HepG2 (cell line): ENCODE results near the gene MRPS2. TPM values are rescaled to one million over a fixed set of nuclear protein-coding genes. Genes with fewer than 3 reads are reported as not detected.
A peak's percentile ranks its signal among the peaks of the same experiment; 100 is the strongest.

Source experiments
- ATAC-seq: fragments of 200-7000 bp; cut with Tn5 transposase; 3 replicates; pipeline ENCODE4 v1.9.1; 2020; ENCODE audit warnings: mild to moderate bottlenecking, moderate library complexity
- BruUV-seq: library from RNA; stranded (reverse); fragments of 400-500 nt; replicated peaks from 2 replicates; lab custom pipeline; 2021; lab: Mats Ljungman, UMichigan
- CTCF ChIA-PET: fragments of 300-600 bp; formaldehyde crosslinking; extraction: SDS; loops from one replicate; lab custom pipeline; 2021; ENCODE audit warnings: low total read pairs, inconsistent platforms, low intra/inter-chr PET ratio; lab: Yijun Ruan, JAX
- POLR2A ChIA-PET: fragments of 350-600 bp; sonication (Branson Sonifier 250); formaldehyde crosslinking; loops from one replicate; lab custom pipeline; 2020; ENCODE audit warnings: antibody characterized with exemption, inconsistent platforms; lab: Yijun Ruan, JAX
- DNase-seq: peaks from one replicate; pipeline ENCODE4 v3.0.0-alpha.2; 2015; ENCODE audit warnings: low spot score
- FAIRE-seq: peaks from 3 replicates; lab custom pipeline; 2011; peaks lifted over from hg19 to GRCh38; lab: Jason Lieb, UNC
- H2AFZ ChIP-seq: one replicate; pipeline ENCODE4 v1.6.1; 2011; ENCODE audit warnings: low read length, inconsistent platforms
- H3K27ac ChIP-seq: fragments of 300-600 bp; 3 replicates; pipeline ENCODE4 v1.8.0; 2011; ENCODE audit warnings: mixed run types, mild to moderate bottlenecking, mixed read lengths, low read length, inconsistent platforms; ENCODE audit not compliant: insufficient read depth; ENCODE audit errors: extremely low read length
- H3K27me3 ChIP-seq, 2 experiments: fragments of 200-600 bp in 1 of 2; 2 replicates in 1 of 2; 3 replicates in 1 of 2; pipeline versions ENCODE4 v1.6.0 to v1.8.0; 2011; ENCODE audit warnings: low read length in 2 of 2, mild to moderate bottlenecking in 2 of 2, moderate library complexity in 2 of 2, inconsistent platforms in 1 of 2; ENCODE audit not compliant: insufficient read depth in 2 of 2, control insufficient read depth in 1 of 2
- H3K36me3 ChIP-seq, 2 experiments: fragments of 200-600 bp in 1 of 2; replicated peaks in 1 of 2; 2 replicates in 1 of 2; 3 replicates in 1 of 2; pipeline versions ENCODE4 v1.5.1 to v1.8.0; 2011; ENCODE audit warnings: low read length in 2 of 2, inconsistent platforms in 1 of 2; ENCODE audit not compliant: insufficient read depth in 2 of 2, control insufficient read depth in 1 of 2
- H3K4me1 ChIP-seq: 2 replicates; pipeline ENCODE4 v1.5.1; 2012; ENCODE audit warnings: low read length, inconsistent platforms; ENCODE audit not compliant: insufficient read depth
- H3K4me2 ChIP-seq: 2 replicates; pipeline ENCODE4 v1.6.0; 2011; ENCODE audit warnings: low read depth, low read length, inconsistent platforms
- H3K4me3 ChIP-seq, 3 experiments: fragments of 200-600 bp in 1 of 3; sonication (generic), shearing (Covaris generic) in 1 of 3; replicated peaks in 1 of 3; 2 replicates each; pipeline ENCODE4 v1.5.1; 2011 to 2016; ENCODE audit warnings: low read length in 3 of 3, inconsistent platforms in 2 of 3, low read depth in 2 of 3, mild to moderate bottlenecking in 2 of 3, control low read depth in 1 of 3, mixed read lengths in 1 of 3; ENCODE audit not compliant: insufficient read depth in 1 of 3
- H3K79me2 ChIP-seq: one replicate; pipeline ENCODE4 v1.6.1; 2011; ENCODE audit warnings: low read length, inconsistent platforms; ENCODE audit not compliant: insufficient read depth
- H3K9ac ChIP-seq: 2 replicates; pipeline ENCODE4 v1.6.0; 2011; ENCODE audit warnings: mild to moderate bottlenecking, low read depth, low read length, inconsistent platforms; ENCODE audit not compliant: insufficient read depth
- H3K9me3 ChIP-seq: 2 replicates; pipeline ENCODE4 v1.5.1; 2012; ENCODE audit warnings: mild to moderate bottlenecking, low read length
- H4K20me1 ChIP-seq: 2 replicates; pipeline ENCODE4 v1.6.0; 2011; ENCODE audit warnings: inconsistent platforms, mild to moderate bottlenecking, low read length, moderate library complexity; ENCODE audit not compliant: insufficient read depth
- BRD4 ChIP-seq: sonication (generic); formaldehyde crosslinking; IDR thresholded peaks from 2 replicates; pipeline ENCODE4 v1.4.0; 2020; ENCODE audit warnings: missing genetic modification reagents
- BRF2 ChIP-seq: sonication (generic); formaldehyde crosslinking; IDR thresholded peaks from 2 replicates; pipeline ENCODE4 v1.8.1; 2022; ENCODE audit warnings: mild to moderate bottlenecking, missing genetic modification reagents
- ZBTB14 ChIP-seq: sonication (generic); formaldehyde crosslinking; IDR thresholded peaks from 2 replicates; pipeline ENCODE4 v1.4.0; 2020; ENCODE audit warnings: missing genetic modification reagents
- ZNF563 ChIP-seq: sonication (generic); formaldehyde crosslinking; IDR thresholded peaks from 2 replicates; pipeline ENCODE4 v1.8.0; 2022; ENCODE audit warnings: mild to moderate bottlenecking, moderate library complexity, missing genetic modification reagents
- ZNF839 ChIP-seq: sonication (generic); formaldehyde crosslinking; IDR thresholded peaks from 2 replicates; pipeline ENCODE4 v1.4.0; 2020; ENCODE audit warnings: missing genetic modification reagents, mild to moderate bottlenecking, borderline replicate concordance
- WGBS: methylation state at CpG from one replicate; pipeline ENCODE4 v1.1.6; 2017; ENCODE audit warnings: low lambda C conversion rate; 5-methylcytosine and 5-hydroxymethylcytosine counted together
- in situ Hi-C: cut with HindIII; loops from 2 replicates; pipeline ENCODE4 v1.10.0; 2017; ENCODE audit warnings: low pct_unique_long_range_greater_than_20kb; ENCODE audit not compliant: extremely low pct_ligation_motif_present
- intact Hi-C: fragments of 100-400 bp; cut with micrococcal nuclease; formaldehyde crosslinking; loops from one replicate; pipeline ENCODE4 v1.10.0; 2022; ENCODE audit not compliant: unreplicated experiment
- polyA plus RNA-seq, 8 experiments: library from polyadenylated mRNA; depleted of rRNA in 3 of 8; stranded (reverse) in 7 of 8; unstranded in 1 of 8; fragments of >200 nt; fragmentation: Illumina TruSeq in 4 of 8; extraction: Trizol in 4 of 8; gene quantifications; 2 replicates each; pipeline versions ENCODE4 v1.2.1 to v1.2.3, GENCODE V29; 2011 to 2016; ENCODE audit warnings: low read depth in 4 of 8, missing spikeins in 1 of 8, mixed read lengths in 1 of 8; ENCODE audit not compliant: insufficient read depth in 1 of 8
- total RNA-seq, 5 experiments: library from RNA; depleted of rRNA; stranded (reverse); fragments of >200 nt; fragmentation: Illumina TruSeq; extraction: Trizol; gene quantifications; 2 replicates each; pipeline ENCODE4 v1.2.3, GENCODE V29; 2016; ENCODE audit warnings: low read depth in 1 of 5

The MRPS2 gene
- total and polyA plus RNA-seq, 2 of the 13 experiments (the other 11 are each of a cell fraction or from before 2014, with no cell fraction given): 44.4 to 86.7 TPM

- TF ChIP-seq ZNF839: 0 out of 2 replicates have a peak, but pooled peaks have one; percentile 48
- TF ChIP-seq ZBTB14: peak; percentile 61; the same call in 1 of the 2 replicates
These were observed 1.0 kb downstream of the MRPS2 start (continued) for GRCh38 chr9:135501261-135502167.

- Histone ChIP-seq H3K27me3 (no peaks in the 10 kb centered on the region), H3K9me3 (no peaks in the 10 kb centered on the region), H3K27ac (no peak overlapping the region), H3K4me2 (peak overlapping the region; percentile 84), H3K79me2 (peaks cover 10% of the 10 kb centered on the region), H3K4me3 (peak overlapping the region; percentile 80 to 96 (median 92); a peak in 4 of 6 replicates), H3K4me1 (peaks cover 40% of the 10 kb centered on the region), H3K9ac (peak overlapping the region; percentile 89), H4K20me1 (peaks cover 16% of the 10 kb centered on the region), H3K36me3 (peaks cover 13 to 26% of the 10 kb centered on the region in 2 experiments), H2AFZ (no peak overlapping the region)
- CTCF ChIA-PET: no interaction called here
- POLR2A ChIA-PET: no interaction called here
- in situ Hi-C loops (no loop called here), intact Hi-C loops (no loop called here)
- DNase-seq (no peak), ATAC-seq (no peak), FAIRE-seq (no peak)
- WGBS: 95% methylated on average over 13 of the region's 15 CpGs
- TSS peak; percentile 46 for BruUV-seq
- no peak for TF ChIP-seq ZNF563 (CRISPR knock-in tag)
- no peak for TF ChIP-seq BRF2
- no peak for TF ChIP-seq BRD4 (CRISPR knock-in tag)
These were observed 1.8 kb downstream of the MRPS2 start for GRCh38 chr9:135502168-135502872.
